C4-2B (cell line): Measurements from ENCODE around the gene TNFAIP6.
"Not testable (repeated sequence)": the region's sequence is repeated elsewhere in the genome, so short reads cannot be mapped to it uniquely, and the experiment has no call there.

Source experiments
- H3K27ac ChIP-seq: fragments of 450-650 bp; 2 replicates; pipeline ENCODE4 v1.5.1; 2017
- ZFX ChIP-seq: fragments of 450-650 bp; IDR thresholded peaks from 2 replicates; pipeline ENCODE4 v1.6.1; 2017
- TF ChIP-seq, protein P1 (sequence below): fragments of 450-650 bp; conservative IDR thresholded peaks from 2 replicates; pipeline ENCODE4 v1.5.1; 2017; ENCODE audit warnings: mild to moderate bottlenecking

Gene TNFAIP6, protein sequence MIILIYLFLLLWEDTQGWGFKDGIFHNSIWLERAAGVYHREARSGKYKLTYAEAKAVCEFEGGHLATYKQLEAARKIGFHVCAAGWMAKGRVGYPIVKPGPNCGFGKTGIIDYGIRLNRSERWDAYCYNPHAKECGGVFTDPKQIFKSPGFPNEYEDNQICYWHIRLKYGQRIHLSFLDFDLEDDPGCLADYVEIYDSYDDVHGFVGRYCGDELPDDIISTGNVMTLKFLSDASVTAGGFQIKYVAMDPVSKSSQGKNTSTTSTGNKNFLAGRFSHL

DNA sequence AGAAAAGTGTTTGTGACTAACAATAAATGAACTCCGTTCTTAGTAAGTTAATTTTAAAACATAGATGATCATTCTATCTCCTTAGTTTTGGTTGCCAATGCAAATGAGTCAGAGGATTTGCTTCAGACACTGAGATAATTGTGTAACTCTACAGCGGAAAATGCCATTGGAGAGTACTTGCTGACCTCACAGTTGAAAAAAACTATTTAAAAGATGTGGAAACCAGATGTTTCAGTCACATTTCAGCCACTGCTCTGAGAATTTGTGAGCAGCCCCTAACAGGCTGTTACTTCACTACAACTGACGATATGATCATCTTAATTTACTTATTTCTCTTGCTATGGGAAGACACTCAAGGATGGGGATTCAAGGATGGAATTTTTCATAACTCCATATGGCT, at the start of gene TNFAIP6:
TSS of gene TNFAIP6 (plus strand) at position 234 of the 400 bp plus-strand sequence. CDS start at position 309, 75 bp downstream.
- TF ChIP-seq, protein P1, sequence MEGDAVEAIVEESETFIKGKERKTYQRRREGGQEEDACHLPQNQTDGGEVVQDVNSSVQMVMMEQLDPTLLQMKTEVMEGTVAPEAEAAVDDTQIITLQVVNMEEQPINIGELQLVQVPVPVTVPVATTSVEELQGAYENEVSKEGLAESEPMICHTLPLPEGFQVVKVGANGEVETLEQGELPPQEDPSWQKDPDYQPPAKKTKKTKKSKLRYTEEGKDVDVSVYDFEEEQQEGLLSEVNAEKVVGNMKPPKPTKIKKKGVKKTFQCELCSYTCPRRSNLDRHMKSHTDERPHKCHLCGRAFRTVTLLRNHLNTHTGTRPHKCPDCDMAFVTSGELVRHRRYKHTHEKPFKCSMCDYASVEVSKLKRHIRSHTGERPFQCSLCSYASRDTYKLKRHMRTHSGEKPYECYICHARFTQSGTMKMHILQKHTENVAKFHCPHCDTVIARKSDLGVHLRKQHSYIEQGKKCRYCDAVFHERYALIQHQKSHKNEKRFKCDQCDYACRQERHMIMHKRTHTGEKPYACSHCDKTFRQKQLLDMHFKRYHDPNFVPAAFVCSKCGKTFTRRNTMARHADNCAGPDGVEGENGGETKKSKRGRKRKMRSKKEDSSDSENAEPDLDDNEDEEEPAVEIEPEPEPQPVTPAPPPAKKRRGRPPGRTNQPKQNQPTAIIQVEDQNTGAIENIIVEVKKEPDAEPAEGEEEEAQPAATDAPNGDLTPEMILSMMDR, result no peak
- TF ChIP-seq ZFX, result no peak
- no peak within 1 kb of the TSS for H3K27ac ChIP-seq

DNA sequence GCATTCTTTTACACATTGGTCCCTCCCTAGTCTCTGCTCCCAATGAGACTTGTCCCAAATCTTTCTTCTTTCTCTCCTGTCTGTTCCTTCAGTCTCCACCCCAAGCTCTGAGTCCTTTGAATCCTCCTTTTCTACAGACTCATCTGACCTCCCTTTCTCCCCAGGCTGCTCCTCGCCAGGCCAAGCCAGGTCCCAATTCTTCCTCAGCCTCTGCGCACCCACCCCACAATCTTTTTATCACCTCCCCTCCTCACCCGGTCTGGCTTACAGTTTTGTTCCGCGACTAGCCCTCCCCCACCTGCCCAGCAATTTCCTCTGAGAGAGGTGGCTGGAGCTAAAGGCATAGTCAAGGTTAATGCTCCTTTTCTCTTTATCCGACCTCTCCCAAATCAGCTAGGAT, 47.1 kb upstream of the TNFAIP6 start:
- not testable (repeated sequence) for H3K27ac ChIP-seq

DNA sequence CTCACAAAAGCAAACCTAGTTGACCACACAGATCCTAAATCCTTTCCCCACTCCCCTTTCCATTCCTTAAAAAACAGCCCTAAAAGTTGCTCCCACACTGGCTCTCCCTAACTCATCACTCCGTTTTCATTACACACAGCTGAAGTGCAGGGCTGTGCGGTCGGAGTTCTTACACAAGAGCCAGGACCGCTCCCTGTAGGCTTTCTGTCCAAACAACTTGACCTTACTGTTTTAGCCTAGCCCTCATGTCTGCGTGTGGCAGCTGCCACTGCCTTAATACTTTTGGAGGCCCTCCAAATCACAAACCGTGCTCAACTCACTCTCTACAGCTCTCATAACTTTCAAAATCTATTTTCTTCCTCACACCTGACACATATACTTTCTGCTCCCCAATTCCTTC, 45.0 kb upstream of the TNFAIP6 start:
- not testable (repeated sequence) for H3K27ac ChIP-seq

DNA sequence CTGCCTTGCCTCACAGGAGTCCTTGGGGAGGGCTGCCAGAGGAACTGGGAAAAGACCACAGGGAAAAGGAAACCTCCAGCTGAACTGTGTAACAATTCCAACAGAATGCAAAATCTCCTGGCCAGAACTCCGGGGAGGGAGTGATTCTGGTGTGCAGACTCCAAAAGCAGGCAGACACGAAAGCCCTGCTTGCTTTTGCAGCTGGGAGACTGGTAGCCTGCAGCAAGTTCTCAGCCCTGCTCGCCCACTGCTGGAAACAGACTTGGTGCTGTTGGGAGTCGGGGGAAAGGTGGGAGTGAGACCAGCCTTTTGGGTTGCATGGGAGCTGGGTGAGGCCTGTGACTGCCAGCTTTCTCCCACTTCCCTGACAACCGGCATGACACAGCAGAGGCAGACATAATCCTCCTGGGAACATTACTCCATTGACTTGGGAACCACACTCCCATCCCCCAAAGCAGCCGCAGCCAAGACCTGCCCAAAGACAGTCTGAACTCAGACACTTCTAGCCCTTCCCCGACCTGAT, 42.0 kb upstream of the TNFAIP6 start:
- no peak overlapping the region for H3K27ac ChIP-seq
- TF ChIP-seq, protein P1, result no peak
- no peak for TF ChIP-seq ZFX

DNA sequence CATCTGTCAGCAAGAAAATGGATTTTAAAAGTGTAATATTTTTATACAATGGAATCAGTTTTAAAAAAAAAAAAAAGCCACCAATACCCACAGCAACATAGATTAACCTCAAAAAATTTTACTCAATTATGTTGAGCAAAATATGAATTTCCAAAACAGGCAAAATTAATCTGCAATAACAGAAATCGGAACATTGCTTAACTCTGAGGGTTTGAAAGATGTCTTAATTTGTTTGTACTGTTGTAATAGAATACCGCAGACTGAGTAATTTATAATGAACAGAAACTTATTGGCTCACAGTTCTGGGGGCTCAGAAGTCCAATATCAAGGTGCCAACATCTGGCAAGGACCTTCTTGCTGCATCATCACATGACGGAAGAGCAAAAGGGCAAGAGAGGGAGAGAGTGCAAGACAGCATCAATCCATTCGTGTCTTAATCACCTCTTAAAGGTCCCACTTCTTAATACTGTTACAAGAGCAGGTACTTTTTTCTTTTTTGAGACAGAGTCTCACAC, 31.8 kb upstream of the TNFAIP6 start:
- TF ChIP-seq, protein P1, result no peak
- TF ChIP-seq ZFX, result no peak
- no peak overlapping the region for H3K27ac ChIP-seq

DNA sequence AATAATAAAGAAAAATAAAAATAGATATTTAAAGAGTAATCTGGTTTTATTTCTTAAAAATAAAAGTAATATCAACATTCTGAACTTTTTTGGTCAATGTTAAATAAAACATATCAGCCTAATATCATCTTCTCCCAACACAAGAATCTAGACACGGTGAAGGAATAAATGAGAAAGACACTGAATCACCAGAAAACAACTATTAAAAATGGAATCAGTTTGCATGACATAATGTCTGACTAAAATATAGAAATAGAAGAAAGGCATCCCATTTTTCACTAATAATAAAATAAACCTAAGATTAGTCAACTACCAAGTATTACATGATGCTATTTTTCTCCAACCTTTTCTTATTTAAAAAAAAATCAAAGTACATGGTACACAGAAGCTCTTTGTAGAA, 30.8 kb upstream of the TNFAIP6 start:
- TF ChIP-seq, protein P1, result no peak
- TF ChIP-seq ZFX, result no peak
- no peak overlapping the region for H3K27ac ChIP-seq

DNA sequence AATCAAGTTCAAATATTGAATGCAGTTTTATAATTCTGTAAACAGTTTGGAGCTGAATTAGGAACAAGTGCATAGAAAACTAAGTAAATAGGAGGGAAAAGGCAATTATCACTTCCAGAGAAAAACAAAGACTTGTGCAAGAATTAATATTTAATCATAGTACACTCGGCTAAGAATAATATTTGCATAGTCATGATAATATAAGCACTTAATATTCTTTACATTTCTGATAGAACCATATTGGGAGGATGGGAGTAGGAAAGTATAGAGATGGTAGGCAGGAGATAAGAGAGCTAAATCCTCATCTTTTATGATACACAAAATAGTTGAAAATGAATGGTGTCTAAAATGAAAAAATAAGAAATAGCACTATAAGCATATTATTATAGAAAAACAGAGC, 27.4 kb upstream of the TNFAIP6 start:
- H3K27ac ChIP-seq, result no peak overlapping the region
- no peak for TF ChIP-seq ZFX
- TF ChIP-seq, protein P1, result no peak

DNA sequence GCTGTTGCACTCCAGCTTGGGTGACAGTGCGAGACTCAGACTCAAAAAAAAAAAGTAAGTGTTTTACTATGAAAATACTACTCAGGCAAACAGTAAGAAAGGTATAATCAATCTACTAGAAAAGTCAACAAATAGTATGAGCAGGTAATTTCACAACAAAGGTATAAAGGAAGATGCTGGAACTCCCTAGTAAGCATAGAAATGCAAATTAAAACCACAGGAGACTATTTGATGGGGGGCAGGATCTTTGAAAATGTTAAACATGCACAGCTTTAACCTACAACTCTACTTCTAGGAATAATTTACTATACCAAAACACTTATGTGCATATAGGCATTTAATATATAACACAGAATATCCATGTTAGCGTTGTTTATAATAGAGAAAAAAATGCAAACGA, 24.3 kb upstream of the TNFAIP6 start:
- TF ChIP-seq ZFX, result no peak
- TF ChIP-seq, protein P1, result no peak
- no peak overlapping the region for H3K27ac ChIP-seq
